Measurements from ENCODE around the gene PHKB. TPM values are rescaled to one million over a fixed set of nuclear protein-coding genes. Genes with fewer than 3 reads are reported as not detected.

PHKB gene
- polyA plus RNA-seq, 1 donor from 2014 or later: 99.5 TPM

- Histone ChIP-seq H3K9ac (ENCODE audit: low read length) (no peak overlapping the region), H3K4me2 (ENCODE audit: low read length) (no peak overlapping the region), H3K4me3 (ENCODE audit: low read length) (no peak overlapping the region), H3K36me3 (ENCODE audit: insufficient read depth, low read length) (no peaks in the 10 kb centered on the region), H3K9me2 (ENCODE audit: insufficient read depth, low read length) (no peaks in the 10 kb centered on the region), H3F3A (ENCODE audit: insufficient read depth, low read length, poor library complexity, severe bottlenecking) (no peaks in the 10 kb centered on the region), H3K79me2 (replicated peaks; ENCODE audit: insufficient read depth, low read length) (no peaks in the 10 kb centered on the region), H3K9me3 (ENCODE audit: low read length) (no peaks in the 10 kb centered on the region), H4K20me1 (ENCODE audit: insufficient read depth) (no peaks in the 10 kb centered on the region), H3K27me3 (ENCODE audit: insufficient read depth, low read depth, low read length) (no peaks in the 10 kb centered on the region), H2AFZ (ENCODE audit: low read depth, low read length) (no peak overlapping the region), H3K27ac (ENCODE audit: low read length) (no peak overlapping the region)
- TF ChIP-seq CTCF (IDR thresholded peaks at IDR 0.05; ENCODE audit: poor library complexity, severe bottlenecking) (no peak), SMC3 (conservative IDR thresholded peaks at IDR 0.05; ENCODE audit: poor library complexity) (no peak), EZH2 (IDR thresholded peaks at IDR 0.05; ENCODE audit: borderline replicate concordance, insufficient read depth, low read length, poor library complexity, severe bottlenecking) (no peak)
Measured at GRCh38 chr16:47483616-47484015, 22.5 kb downstream of the PHKB start.

GRCh38 chr16:47486856-47487255 is 25.7 kb downstream of the PHKB start:
- TF ChIP-seq EZH2 (IDR thresholded peaks at IDR 0.05; ENCODE audit: borderline replicate concordance, insufficient read depth, low read length, poor library complexity, severe bottlenecking): no peak
- no peak for TF ChIP-seq CTCF (IDR thresholded peaks at IDR 0.05; ENCODE audit: poor library complexity, severe bottlenecking)
- TF ChIP-seq POLR2AphosphoS5 (IDR thresholded peaks at IDR 0.05): no peak
- no peak for TF ChIP-seq MXI1 (conservative IDR thresholded peaks at IDR 0.05; ENCODE audit: poor library complexity, severe bottlenecking)
- TF ChIP-seq EP300 (conservative IDR thresholded peaks at IDR 0.05; ENCODE audit: poor library complexity, severe bottlenecking): no peak
- no peak for TF ChIP-seq RAD21 (conservative IDR thresholded peaks at IDR 0.05)
- TF ChIP-seq TAF1 (IDR thresholded peaks at IDR 0.05; ENCODE audit: low read depth): no peak
- no peak for TF ChIP-seq SMC3 (conservative IDR thresholded peaks at IDR 0.05; ENCODE audit: poor library complexity)
- TF ChIP-seq, protein P1, sequence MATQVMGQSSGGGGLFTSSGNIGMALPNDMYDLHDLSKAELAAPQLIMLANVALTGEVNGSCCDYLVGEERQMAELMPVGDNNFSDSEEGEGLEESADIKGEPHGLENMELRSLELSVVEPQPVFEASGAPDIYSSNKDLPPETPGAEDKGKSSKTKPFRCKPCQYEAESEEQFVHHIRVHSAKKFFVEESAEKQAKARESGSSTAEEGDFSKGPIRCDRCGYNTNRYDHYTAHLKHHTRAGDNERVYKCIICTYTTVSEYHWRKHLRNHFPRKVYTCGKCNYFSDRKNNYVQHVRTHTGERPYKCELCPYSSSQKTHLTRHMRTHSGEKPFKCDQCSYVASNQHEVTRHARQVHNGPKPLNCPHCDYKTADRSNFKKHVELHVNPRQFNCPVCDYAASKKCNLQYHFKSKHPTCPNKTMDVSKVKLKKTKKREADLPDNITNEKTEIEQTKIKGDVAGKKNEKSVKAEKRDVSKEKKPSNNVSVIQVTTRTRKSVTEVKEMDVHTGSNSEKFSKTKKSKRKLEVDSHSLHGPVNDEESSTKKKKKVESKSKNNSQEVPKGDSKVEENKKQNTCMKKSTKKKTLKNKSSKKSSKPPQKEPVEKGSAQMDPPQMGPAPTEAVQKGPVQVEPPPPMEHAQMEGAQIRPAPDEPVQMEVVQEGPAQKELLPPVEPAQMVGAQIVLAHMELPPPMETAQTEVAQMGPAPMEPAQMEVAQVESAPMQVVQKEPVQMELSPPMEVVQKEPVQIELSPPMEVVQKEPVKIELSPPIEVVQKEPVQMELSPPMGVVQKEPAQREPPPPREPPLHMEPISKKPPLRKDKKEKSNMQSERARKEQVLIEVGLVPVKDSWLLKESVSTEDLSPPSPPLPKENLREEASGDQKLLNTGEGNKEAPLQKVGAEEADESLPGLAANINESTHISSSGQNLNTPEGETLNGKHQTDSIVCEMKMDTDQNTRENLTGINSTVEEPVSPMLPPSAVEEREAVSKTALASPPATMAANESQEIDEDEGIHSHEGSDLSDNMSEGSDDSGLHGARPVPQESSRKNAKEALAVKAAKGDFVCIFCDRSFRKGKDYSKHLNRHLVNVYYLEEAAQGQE (IDR thresholded peaks at IDR 0.05; ENCODE audit: borderline replicate concordance): no peak
- Histone ChIP-seq H3K9me2 (ENCODE audit: insufficient read depth, low read length) (no peaks in the 10 kb centered on the region), H3K36me3 (ENCODE audit: insufficient read depth, low read length) (no peaks in the 10 kb centered on the region), H4K20me1 (ENCODE audit: insufficient read depth) (no peaks in the 10 kb centered on the region), H3K27me3 (ENCODE audit: insufficient read depth, low read depth, low read length) (no peaks in the 10 kb centered on the region), H3K79me2 (replicated peaks; ENCODE audit: insufficient read depth, low read length) (no peaks in the 10 kb centered on the region), H2AFZ (ENCODE audit: low read depth, low read length) (no peak overlapping the region), H3K9ac (ENCODE audit: low read length) (no peak overlapping the region), H3F3A (ENCODE audit: insufficient read depth, low read length, poor library complexity, severe bottlenecking) (no peaks in the 10 kb centered on the region), H3K27ac (ENCODE audit: low read length) (no peak overlapping the region), H3K4me3 (ENCODE audit: low read length) (no peak overlapping the region), H3K4me2 (ENCODE audit: low read length) (no peak overlapping the region), H3K9me3 (ENCODE audit: low read length) (peaks cover 5% of the 10 kb centered on the region)
